SU-DHL-6 (cell line): Measurements from ENCODE around the gene SLC33A1.
"Not testable (repeated sequence)": the region's sequence is repeated elsewhere in the genome, so short reads cannot be mapped to it uniquely, and the experiment has no call there.

Experiments
- H2AFZ ChIP-seq: fragments of 200-600 bp; sonication (generic); 2 replicates; pipeline ENCODE4 v1.6.1; 2014; ENCODE audit warnings: low read depth, mild to moderate bottlenecking, moderate library complexity, mixed read lengths, antibody characterized with exemption, low read length; ENCODE audit not compliant: severe bottlenecking
- H3F3A ChIP-seq: fragments of 200-600 bp; shearing (Covaris generic); 2 replicates; pipeline ENCODE4 v1.6.0; 2016; ENCODE audit warnings: antibody characterized with exemption, mild to moderate bottlenecking; ENCODE audit not compliant: insufficient read depth
- H3K27ac ChIP-seq: fragments of 200-600 bp; sonication (generic); 2 replicates; pipeline ENCODE4 v1.5.1; 2016; ENCODE audit warnings: low read depth, mild to moderate bottlenecking, low read length, moderate library complexity, mixed read lengths
- H3K27me3 ChIP-seq: fragments of 200-600 bp; sonication (generic), shearing (Covaris generic); 2 replicates; pipeline ENCODE4 v1.6.0; 2014; ENCODE audit warnings: mild to moderate bottlenecking, low read length
- H3K36me3 ChIP-seq: fragments of 200-600 bp; sonication (generic); 2 replicates; pipeline ENCODE4 v1.6.1; 2014; ENCODE audit warnings: mild to moderate bottlenecking, low read length, mixed read lengths
- H3K4me2 ChIP-seq: fragments of 300-600, 200-600 bp; shearing (Covaris generic), sonication (generic); 2 replicates; pipeline ENCODE4 v1.6.0; 2014; ENCODE audit warnings: low read length, low read depth, mild to moderate bottlenecking; ENCODE audit not compliant: poor library complexity, severe bottlenecking
- H3K4me3 ChIP-seq: fragments of 200-600 bp; sonication (generic); 2 replicates; pipeline ENCODE4 v1.5.1; 2014; ENCODE audit warnings: antibody characterized with exemption, low read length, mild to moderate bottlenecking, mixed read lengths; ENCODE audit not compliant: insufficient read depth, poor library complexity, severe bottlenecking
- H3K79me2 ChIP-seq: fragments of 200-600 bp; sonication (generic); 2 replicates; pipeline ENCODE4 v1.6.1; 2014; ENCODE audit warnings: mild to moderate bottlenecking, low read length, moderate library complexity; ENCODE audit not compliant: insufficient read depth
- H3K9ac ChIP-seq: fragments of 200-600 bp; sonication (generic); 2 replicates; pipeline ENCODE4 v1.7.0; 2014; ENCODE audit warnings: mild to moderate bottlenecking, low read length
- H3K9me2 ChIP-seq: fragments of 200-600 bp; sonication (generic); replicated peaks from 2 replicates; pipeline ENCODE4 v1.6.1; 2014; ENCODE audit warnings: low read length; ENCODE audit not compliant: insufficient read depth
- H3K9me3 ChIP-seq: fragments of 200-600 bp; sonication (generic); 2 replicates; pipeline ENCODE4 v1.6.1; 2014; ENCODE audit warnings: low read length, mixed read lengths; ENCODE audit not compliant: insufficient read depth
- H4K20me1 ChIP-seq: fragments of 200-600 bp; sonication (generic); 2 replicates; pipeline ENCODE4 v1.6.1; 2014; ENCODE audit warnings: low read depth, mild to moderate bottlenecking, antibody characterized with exemption, low read length, moderate library complexity, mixed read lengths
- EZH2phosphoT487 ChIP-seq: fragments of 200-600 bp; sonication (generic), shearing (Covaris generic); conservative IDR thresholded peaks from 2 replicates; pipeline ENCODE4 v1.6.1; 2018; ENCODE audit warnings: mild to moderate bottlenecking, antibody characterized with exemption, low read length, moderate library complexity, mixed read lengths
- TF ChIP-seq, protein P1 (sequence below): fragments of 200-600 bp; sonication (generic); IDR thresholded peaks from one replicate; pipeline ENCODE4 v1.5.1; 2017; ENCODE audit warnings: antibody characterized with exemption, mild to moderate bottlenecking, low read length, moderate library complexity; ENCODE audit not compliant: insufficient read depth, poor library complexity, severe bottlenecking

SLC33A1 gene

DNA sequence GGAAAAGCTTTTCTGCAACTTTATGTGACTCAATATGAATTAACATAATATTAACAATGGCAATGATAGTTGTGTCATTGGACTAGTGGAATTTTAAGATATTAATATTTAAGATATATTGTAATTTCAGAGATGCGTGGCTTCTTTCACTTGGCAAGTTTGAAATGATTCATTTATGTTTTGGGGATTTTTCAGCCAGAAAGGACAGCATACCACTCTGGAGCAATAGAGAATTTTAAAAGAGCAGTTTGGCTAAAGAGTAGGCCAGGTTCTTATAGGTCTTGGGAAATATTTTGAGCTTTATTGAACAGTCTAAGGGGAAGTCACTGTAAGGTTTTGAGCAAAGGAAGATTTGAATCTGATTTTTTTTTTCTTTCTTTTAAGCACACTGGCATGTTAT, 32.7 kb upstream of the SLC33A1 start:
- Histone ChIP-seq H4K20me1 (peaks cover 61% of the 10 kb centered on the region), H3K9ac (no peak overlapping the region), H3K4me3 (no peak overlapping the region), H3K27me3 (no peaks in the 10 kb centered on the region), H3K27ac (no peak overlapping the region), H2AFZ (no peak overlapping the region), H3K4me2 (no peak overlapping the region), H3F3A (peaks cover 7% of the 10 kb centered on the region), H3K9me3 (no peaks in the 10 kb centered on the region), H3K9me2 (no peaks in the 10 kb centered on the region), H3K36me3 (no peaks in the 10 kb centered on the region), H3K79me2 (peaks cover 99% of the 10 kb centered on the region)
- TF ChIP-seq, protein P1, sequence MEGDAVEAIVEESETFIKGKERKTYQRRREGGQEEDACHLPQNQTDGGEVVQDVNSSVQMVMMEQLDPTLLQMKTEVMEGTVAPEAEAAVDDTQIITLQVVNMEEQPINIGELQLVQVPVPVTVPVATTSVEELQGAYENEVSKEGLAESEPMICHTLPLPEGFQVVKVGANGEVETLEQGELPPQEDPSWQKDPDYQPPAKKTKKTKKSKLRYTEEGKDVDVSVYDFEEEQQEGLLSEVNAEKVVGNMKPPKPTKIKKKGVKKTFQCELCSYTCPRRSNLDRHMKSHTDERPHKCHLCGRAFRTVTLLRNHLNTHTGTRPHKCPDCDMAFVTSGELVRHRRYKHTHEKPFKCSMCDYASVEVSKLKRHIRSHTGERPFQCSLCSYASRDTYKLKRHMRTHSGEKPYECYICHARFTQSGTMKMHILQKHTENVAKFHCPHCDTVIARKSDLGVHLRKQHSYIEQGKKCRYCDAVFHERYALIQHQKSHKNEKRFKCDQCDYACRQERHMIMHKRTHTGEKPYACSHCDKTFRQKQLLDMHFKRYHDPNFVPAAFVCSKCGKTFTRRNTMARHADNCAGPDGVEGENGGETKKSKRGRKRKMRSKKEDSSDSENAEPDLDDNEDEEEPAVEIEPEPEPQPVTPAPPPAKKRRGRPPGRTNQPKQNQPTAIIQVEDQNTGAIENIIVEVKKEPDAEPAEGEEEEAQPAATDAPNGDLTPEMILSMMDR: no peak

DNA sequence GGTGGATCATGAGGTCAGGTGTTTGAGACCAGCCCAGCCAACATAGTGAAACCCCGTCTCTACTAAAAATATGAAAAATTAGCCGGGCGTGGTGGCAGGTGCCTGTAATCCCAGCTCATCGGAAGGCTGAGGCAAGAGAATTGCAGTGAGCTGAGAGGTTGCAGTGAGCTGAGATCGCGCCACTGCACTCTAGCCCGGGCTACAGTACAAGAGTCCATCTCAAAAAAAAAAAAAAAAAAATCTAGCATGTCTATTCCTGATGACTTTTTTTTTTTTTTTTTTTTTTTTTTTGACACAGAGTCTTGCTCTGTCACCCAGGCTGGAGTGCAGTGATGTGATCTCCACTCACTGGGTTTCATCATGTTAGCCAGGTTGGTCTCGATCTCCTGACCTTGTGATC, 32.1 kb upstream of the SLC33A1 start:
- not testable (repeated sequence) for H3K27ac ChIP-seq, H3K9me2 ChIP-seq, H3K9me3 ChIP-seq, H3K36me3 ChIP-seq, H3F3A ChIP-seq, H3K27me3 ChIP-seq, H3K4me3 ChIP-seq, H2AFZ ChIP-seq, H3K4me2 ChIP-seq, H3K9ac ChIP-seq
- peaks cover 57% of the 10 kb centered on the region for H4K20me1 ChIP-seq
- peaks cover 99% of the 10 kb centered on the region for H3K79me2 ChIP-seq

DNA sequence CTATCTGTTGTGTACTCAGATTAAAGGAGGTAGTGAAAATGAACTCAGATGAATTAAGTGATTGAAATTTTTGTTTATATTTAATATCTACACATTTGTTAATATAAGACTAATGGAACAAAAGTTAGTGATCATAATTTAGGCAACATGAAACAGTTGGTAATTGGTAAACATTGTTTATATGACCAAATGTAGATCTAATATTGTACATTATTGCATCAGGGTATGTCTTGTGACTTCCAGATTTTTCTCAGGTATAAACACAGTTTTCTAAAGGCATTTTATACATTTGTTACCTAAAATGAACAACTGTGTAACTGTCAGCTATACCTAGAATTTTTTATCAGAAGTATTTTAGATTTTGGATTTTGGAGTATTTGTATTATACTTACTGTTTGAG, 31.1 kb upstream of the SLC33A1 start:
- TF ChIP-seq EZH2phosphoT487: no peak
- TF ChIP-seq, protein P1: no peak
- no peak overlapping the region for H3K4me2 ChIP-seq
- no peaks in the 10 kb centered on the region for H3K9me3 ChIP-seq
- no peak overlapping the region for H3K9ac ChIP-seq
- no peak overlapping the region for H2AFZ ChIP-seq
- H3K27me3 ChIP-seq: no peaks in the 10 kb centered on the region
- H3K4me3 ChIP-seq: no peak overlapping the region
- no peak overlapping the region for H3K27ac ChIP-seq
- H3K9me2 ChIP-seq: no peaks in the 10 kb centered on the region
- H3F3A ChIP-seq: peaks cover 7% of the 10 kb centered on the region; the same call in 1 of the 2 replicates
- peaks cover 53% of the 10 kb centered on the region for H4K20me1 ChIP-seq
- H3K36me3 ChIP-seq: no peaks in the 10 kb centered on the region
- H3K79me2 ChIP-seq: peaks cover 99% of the 10 kb centered on the region

DNA sequence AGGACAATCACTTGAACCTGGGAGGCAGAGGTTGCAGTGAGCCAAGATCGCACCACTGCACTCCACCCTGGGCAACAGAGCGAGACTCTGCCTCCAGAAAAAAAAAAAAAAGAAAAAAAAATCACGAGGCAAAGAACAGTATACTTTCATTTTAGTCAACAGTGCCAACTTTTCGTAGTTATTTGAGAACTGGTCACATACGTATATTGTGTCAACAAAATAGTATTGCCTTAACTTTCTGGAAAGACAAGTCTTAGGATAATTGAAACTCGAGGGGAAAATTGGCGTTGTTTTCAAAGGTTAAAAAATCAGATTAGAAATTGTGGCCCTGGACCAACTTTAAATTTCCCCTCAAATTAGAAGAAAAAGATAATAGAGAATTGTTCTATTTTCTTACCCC, 30.1 kb upstream of the SLC33A1 start:
- TF ChIP-seq, protein P1: no peak
- TF ChIP-seq EZH2phosphoT487: no peak
- H3K4me2 ChIP-seq: no peak overlapping the region

More for the DNA sequence above, 30.1 kb upstream of the SLC33A1 start:
- no peaks in the 10 kb centered on the region for H3F3A ChIP-seq
- no peak overlapping the region for H3K9ac ChIP-seq
- H4K20me1 ChIP-seq: peaks cover 49% of the 10 kb centered on the region
- H3K27ac ChIP-seq: no peak overlapping the region
- H3K9me2 ChIP-seq: no peaks in the 10 kb centered on the region
- H2AFZ ChIP-seq: no peak overlapping the region
- H3K27me3 ChIP-seq: no peaks in the 10 kb centered on the region
- no peaks in the 10 kb centered on the region for H3K9me3 ChIP-seq
- H3K36me3 ChIP-seq: no peaks in the 10 kb centered on the region
- H3K4me3 ChIP-seq: no peak overlapping the region
- H3K79me2 ChIP-seq: peaks cover 99% of the 10 kb centered on the region
